Activated CD4-positive, alpha-beta T cell treated with anti-CD3 and anti-CD28 coated beads for 36 hours (primary cell): ENCODE data around the gene PSPC1. TPM values are rescaled to one million over a fixed set of nuclear protein-coding genes. Genes with fewer than 3 reads are reported as not detected.
"Not testable (repeated sequence)": the region's sequence is repeated elsewhere in the genome, so short reads cannot be mapped to it uniquely, and the experiment has no call there.

ENCODE experiments used
- ATAC-seq: fragments of 200-7000 bp; cut with Tn5 transposase; one replicate; pipeline ENCODE4 v1.10.0; 2021; ENCODE audit warnings: mild to moderate bottlenecking, moderate library complexity
- CTCF ChIA-PET: fragments of 350-600 bp; sonication (Branson Sonifier 250); formaldehyde crosslinking; loops from one replicate; lab custom pipeline; 2021; ENCODE audit warnings: antibody characterized with exemption; lab: Charles Lee
- POLR2A ChIA-PET: fragments of 350-600 bp; sonication (Branson Sonifier 250); formaldehyde crosslinking; loops from one replicate; lab custom pipeline; 2021; ENCODE audit warnings: antibody characterized with exemption, inconsistent platforms; lab: Charles Lee
- DNase-seq: peaks from one replicate; pipeline ENCODE4 v3.0.0-alpha.2; 2020
- H3K27ac Mint-ChIP-seq: one replicate; pipeline ENCODE4 v1.8.0; 2021; ENCODE audit warnings: mixed read lengths
- H3K27me3 Mint-ChIP-seq: one replicate; pipeline ENCODE4 v1.8.0; 2021; ENCODE audit warnings: mixed read lengths
- H3K36me3 Mint-ChIP-seq: one replicate; pipeline ENCODE4 v1.8.0; 2021; ENCODE audit warnings: low read depth, mixed read lengths
- H3K4me1 Mint-ChIP-seq: one replicate; pipeline ENCODE4 v1.8.0; 2021; ENCODE audit warnings: mixed read lengths
- H3K4me3 Mint-ChIP-seq: one replicate; pipeline ENCODE4 v1.8.0; 2021; ENCODE audit warnings: mild to moderate bottlenecking, moderate library complexity, mixed read lengths
- H3K9me3 Mint-ChIP-seq: one replicate; pipeline ENCODE4 v1.8.0; 2021; ENCODE audit warnings: low read depth, mixed read lengths
- intact Hi-C, 2 experiments: fragments of 100-400 bp; cut with DNase I in 1 of 2; cut with micrococcal nuclease in 1 of 2; formaldehyde crosslinking; loops; one replicate each; pipeline versions ENCODE4 v1.14.2 to v1.15.1; 2022 to 2024; cut with DNase I, micrococcal nuclease
- total RNA-seq, 2 experiments: library from RNA; stranded (reverse); gene quantifications; one replicate each; pipeline ENCODE4 v1.2.3, GENCODE V29; 2021

PSPC1 gene, protein sequence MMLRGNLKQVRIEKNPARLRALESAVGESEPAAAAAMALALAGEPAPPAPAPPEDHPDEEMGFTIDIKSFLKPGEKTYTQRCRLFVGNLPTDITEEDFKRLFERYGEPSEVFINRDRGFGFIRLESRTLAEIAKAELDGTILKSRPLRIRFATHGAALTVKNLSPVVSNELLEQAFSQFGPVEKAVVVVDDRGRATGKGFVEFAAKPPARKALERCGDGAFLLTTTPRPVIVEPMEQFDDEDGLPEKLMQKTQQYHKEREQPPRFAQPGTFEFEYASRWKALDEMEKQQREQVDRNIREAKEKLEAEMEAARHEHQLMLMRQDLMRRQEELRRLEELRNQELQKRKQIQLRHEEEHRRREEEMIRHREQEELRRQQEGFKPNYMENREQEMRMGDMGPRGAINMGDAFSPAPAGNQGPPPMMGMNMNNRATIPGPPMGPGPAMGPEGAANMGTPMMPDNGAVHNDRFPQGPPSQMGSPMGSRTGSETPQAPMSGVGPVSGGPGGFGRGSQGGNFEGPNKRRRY
- total RNA-seq = 10 to 100 TPM; 60.2 to 64.0 TPM

DNA sequence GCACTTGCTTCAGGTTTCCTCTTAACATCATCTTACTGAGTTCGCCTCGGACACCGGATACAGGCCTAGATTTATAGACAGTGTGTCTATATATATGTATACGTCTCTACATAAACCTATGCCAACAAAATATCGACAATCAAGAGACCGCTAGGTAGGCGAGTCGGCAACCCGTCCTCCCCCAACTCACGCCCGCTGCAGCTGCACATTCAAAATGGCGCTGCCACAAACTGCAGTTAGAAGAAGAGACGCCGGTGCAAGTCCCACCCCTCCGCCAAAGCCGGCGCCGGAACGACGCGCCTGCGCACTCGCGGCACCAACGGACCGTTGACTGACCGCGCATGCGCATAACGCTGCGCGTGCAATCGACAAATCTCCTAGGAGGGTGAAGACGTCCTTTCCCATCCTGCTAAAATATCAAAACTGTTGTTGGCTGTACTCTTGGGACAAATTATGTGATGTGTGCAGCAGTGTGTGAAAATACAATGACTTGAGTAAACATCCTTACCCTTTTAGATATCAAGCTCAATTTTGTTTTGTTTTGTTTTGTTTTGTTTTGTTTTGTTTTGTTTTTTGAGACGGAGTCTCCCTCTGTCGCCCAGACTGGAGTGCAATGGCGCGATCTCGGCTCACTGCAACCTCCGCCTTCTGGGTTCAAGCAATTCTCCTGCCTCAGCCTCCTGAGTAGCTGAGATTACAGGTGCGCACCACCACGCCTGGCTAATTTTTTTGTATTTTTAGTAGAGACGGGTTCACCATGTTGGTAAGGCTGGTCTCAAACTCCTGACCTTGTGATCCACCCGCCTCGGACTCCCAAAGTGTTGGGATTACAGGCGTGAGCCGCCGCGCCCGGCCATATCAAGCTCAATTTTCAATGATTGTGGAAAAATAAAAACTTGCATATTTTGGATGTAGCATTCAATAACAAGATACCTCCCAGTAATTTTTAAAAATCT, at the start of gene PSPC1:
TSS of gene PSPC1 (minus strand) at position 219 of the 956 bp plus-strand sequence. CDS start at position 31, 188 bp downstream.
- not testable (repeated sequence) for H3K4me1 Mint-ChIP-seq, H3K9me3 Mint-ChIP-seq, H3K27me3 Mint-ChIP-seq
- Mint-ChIP-seq H3K4me3 (peak within 1 kb of the TSS; percentile 94), H3K36me3 (peaks cover 13% of the 10 kb centered on the region), H3K27ac (peak within 1 kb of the TSS; percentile 98)
- DNase-seq (peak; percentile 97), ATAC-seq (peak; percentile 93)
- ChIA-PET CTCF (interaction anchor here (0.7 to 1.4 kb wide), 4 partner anchors 9 to 1028 kb away, joined by 3 read pairs; no protein-coding TSS in a partner anchor), POLR2A (interaction anchor here (0.7 kb wide), 1 partner anchor 175 kb away, joined by 3 read pairs; no protein-coding TSS in a partner anchor)
- intact Hi-C loops = loop anchor here (1.0 to 5.0 kb wide), 7 partner anchors 80 to 196 kb away; partner anchors contain the start of genes MPHOSPH8 (in 2 of the 2), ZMYM2 (in 1 of the 2) and ZMYM5 (in 1 of the 2)

DNA sequence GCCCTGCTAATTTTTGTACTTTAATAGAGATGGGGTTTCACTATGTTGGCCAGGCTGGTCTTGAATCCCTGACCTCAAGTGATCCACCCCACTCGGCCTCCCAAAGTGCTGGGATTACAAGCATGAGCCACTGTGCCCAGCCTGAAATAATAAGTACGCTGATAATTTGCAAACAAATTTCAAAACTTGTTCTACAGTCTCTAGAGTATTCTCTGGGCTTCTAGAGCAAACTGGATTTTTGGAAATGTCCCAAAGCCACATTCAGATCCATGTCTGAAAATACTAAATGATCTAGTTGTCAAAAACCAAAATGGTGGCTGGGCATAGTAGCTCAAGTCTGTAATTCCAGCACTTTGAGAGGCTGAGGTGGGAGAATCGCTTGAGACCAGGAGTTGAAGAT, 39.9 kb upstream of the PSPC1 start:
- Mint-ChIP-seq H3K36me3 (peaks cover 48% of the 10 kb centered on the region), H3K4me1 (no peaks in the 10 kb centered on the region), H3K27me3 (no peaks in the 10 kb centered on the region), H3K9me3 (no peaks in the 10 kb centered on the region), H3K4me3 (no peak overlapping the region), H3K27ac (no peak overlapping the region)
- ATAC-seq (no peak), DNase-seq (no peak)
- intact Hi-C loops = no loop called here
- CTCF ChIA-PET = no interaction called here
- POLR2A ChIA-PET = no interaction called here

DNA sequence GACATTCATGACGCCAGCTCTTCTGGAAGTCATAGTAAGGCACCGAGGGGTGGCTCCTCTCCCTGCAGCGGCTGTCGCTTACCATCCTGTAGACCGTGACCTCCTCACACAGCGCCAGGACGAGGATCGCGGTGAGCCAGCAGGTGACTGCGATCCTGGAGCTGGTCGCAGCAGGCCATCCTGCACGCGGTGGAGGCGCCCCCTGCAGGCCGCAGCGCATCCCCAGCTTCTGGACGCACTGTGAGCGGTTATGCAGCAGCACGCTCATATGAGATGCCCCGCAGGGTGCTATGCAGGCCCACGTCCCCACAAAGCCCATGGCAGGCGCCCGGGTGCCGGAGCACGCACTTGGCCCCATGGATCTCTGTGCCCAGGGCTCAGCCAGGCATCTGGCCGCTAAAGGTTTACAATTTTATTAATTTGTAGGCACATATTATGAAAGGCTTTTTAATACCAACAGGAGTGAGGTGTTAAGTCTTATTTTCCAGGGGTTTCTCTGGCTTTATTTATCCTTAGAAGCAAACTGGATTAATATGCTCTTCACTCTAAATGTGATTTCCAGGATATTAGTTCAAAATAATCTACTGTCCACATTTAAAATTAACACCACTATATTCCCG, 35.6 kb upstream of the PSPC1 start:
- POLR2A ChIA-PET = no interaction called here
- CTCF ChIA-PET = interaction anchor here (0.7 to 2.0 kb wide), 4 partner anchors 11 to 27 kb away, joined by 3 to 7 read pairs (median 6); no protein-coding TSS in a partner anchor
- ATAC-seq (peak; percentile 36), DNase-seq (peak; percentile 64)
- H3K27me3 Mint-ChIP-seq = no peaks in the 10 kb centered on the region
- no peaks in the 10 kb centered on the region for H3K4me1 Mint-ChIP-seq
- peaks cover 23% of the 10 kb centered on the region for H3K36me3 Mint-ChIP-seq
- no peak overlapping the region for H3K27ac Mint-ChIP-seq
- H3K9me3 Mint-ChIP-seq = no peaks in the 10 kb centered on the region
- no peak overlapping the region for H3K4me3 Mint-ChIP-seq
- intact Hi-C loops = no loop called here

DNA sequence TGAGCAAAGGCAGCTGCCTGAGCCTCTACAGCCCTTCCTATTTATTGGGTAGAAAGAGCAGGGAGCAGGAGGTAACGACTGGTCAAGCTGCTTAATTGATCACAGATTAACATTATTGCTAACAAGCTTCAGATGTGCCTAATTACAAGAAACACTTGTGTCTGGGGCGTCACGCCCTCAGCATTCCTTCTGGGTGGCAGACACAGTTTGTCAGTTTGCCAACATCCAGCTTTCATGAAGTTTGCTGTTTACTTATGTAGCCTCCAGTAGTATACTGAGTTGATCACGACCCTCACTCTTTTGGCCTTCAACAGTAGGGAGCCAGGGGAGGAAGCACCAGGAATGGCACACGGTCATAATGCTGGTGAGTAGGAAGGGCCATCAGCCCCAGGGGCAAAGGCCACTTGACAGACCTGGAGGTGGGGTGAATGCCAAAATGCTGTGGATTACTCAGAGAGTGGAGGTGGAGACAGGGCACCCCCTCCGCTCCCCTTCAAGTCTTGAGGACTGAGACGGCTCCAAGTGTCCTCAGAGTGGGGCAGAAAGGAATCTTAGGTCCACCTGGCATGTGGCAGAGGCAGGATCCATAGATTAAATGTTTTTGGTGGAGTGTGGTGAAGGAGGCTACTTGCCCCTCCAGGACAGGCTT, 34.9 kb upstream of the PSPC1 start:
- H3K27me3 Mint-ChIP-seq = no peaks in the 10 kb centered on the region
- POLR2A ChIA-PET = no interaction called here

DNA sequence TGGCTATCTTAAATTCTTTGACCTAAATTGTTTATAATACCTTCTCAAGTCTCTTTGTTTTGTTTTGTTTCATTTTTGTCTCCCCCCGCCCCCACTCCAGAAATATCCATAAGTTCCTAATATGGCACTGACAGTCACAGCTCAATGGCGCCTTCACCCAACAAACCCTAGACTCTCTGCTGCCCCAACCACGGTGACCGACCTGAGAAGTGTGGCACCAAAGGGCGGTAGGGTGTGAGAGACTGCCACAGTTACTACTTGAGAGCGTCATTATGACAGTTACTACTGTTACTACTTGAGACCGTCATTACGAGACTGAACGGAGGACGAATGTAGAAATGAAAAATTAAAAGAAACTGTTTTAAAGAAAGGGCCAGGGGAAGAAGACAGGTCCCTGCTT, 34.4 kb upstream of the PSPC1 start:
- Mint-ChIP-seq H3K4me3 (no peak overlapping the region), H3K9me3 (no peaks in the 10 kb centered on the region), H3K4me1 (no peaks in the 10 kb centered on the region), H3K27me3 (no peaks in the 10 kb centered on the region), H3K27ac (no peak overlapping the region), H3K36me3 (peaks cover 21% of the 10 kb centered on the region)
- CTCF ChIA-PET = interaction anchor here (0.6 kb wide), 1 partner anchor 1705 kb away, joined by 5 read pairs; no protein-coding TSS in a partner anchor
- POLR2A ChIA-PET = no interaction called here
- intact Hi-C loops = no loop called here
- ATAC-seq (no peak), DNase-seq (no peak)

More for the DNA sequence above, 34.9 kb upstream of the PSPC1 start:
- ATAC-seq (no peak), DNase-seq (no peak)
- Mint-ChIP-seq H3K4me1 (no peaks in the 10 kb centered on the region), H3K27ac (no peak overlapping the region), H3K36me3 (peaks cover 20% of the 10 kb centered on the region), H3K9me3 (no peaks in the 10 kb centered on the region), H3K4me3 (no peak overlapping the region)
- CTCF ChIA-PET = interaction anchor here (0.6 to 2.0 kb wide), 5 partner anchors 10 to 1704 kb away, joined by 3 to 7 read pairs (median 5); no protein-coding TSS in a partner anchor
- intact Hi-C loops = no loop called here

DNA sequence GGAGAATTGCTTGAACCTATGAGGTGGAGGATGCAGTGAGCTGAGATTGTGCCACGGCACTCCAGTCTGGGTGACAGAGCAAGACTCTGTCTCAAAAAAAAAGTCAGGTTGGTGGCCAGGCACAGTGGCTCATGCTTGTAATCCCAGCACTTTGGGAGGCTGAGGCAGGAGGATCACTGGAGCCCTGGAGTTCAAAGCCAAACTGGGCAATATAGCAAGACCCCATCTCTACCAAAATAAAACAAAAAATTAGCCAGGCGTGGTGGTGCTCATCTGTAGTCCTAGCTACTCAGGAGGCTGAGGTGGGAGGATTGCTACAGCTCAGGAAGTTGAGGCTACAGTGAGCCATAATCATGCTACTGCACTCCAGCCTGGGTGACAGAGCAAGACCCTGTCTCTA, 33.1 kb upstream of the PSPC1 start:
- H3K27me3 Mint-ChIP-seq, ATAC-seq, intact Hi-C loops, H3K4me3 Mint-ChIP-seq, POLR2A ChIA-PET, H3K27ac Mint-ChIP-seq, H3K4me1 Mint-ChIP-seq, DNase-seq, H3K9me3 Mint-ChIP-seq: not testable (repeated sequence)
- CTCF ChIA-PET = interaction anchor here (0.7 kb wide), 1 partner anchor 130 kb away, joined by 3 read pairs; no protein-coding TSS in a partner anchor
- peaks cover 19% of the 10 kb centered on the region for H3K36me3 Mint-ChIP-seq

DNA sequence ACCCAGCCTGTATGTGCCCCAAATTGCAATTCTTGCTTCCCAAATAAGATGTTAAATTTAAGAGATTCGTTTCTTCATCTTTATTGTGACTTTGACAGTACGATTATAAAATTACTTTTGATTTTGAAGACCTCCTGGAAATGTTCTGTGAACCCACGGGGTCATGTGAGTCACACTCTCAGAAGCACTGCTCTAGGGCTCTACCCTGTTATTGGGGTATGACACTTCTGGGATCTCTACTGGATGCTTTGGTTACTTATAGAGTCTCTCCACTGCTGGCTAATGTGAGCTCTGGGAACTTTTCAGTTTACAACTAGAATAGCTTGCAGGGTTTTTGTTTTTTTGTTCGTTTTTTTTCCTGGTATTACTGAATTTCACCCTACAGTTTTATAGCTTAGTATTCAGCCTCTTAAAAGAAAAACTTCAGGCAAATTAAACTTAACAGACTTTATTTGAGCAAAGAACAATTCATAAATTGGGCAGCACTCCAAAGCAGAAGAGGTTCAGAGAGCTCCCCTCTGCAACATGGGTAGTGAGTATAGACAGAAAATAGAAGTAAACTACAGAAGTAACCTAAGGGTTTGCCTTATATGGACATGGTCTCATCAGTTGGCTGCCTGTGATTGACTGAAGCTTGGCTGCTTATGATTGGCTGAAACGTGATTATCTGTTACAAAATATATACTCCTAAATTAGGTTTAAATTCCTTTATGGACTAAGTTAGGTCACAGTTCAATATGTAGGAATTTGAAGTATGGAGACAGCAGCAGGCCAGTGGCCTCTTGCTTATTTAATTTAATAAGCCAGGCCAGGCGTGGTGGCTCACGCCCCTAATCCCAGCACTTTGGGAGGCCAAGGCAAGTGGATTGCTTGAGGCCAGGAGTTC, 28.5 kb upstream of the PSPC1 start:
- H3K4me1 Mint-ChIP-seq = no peaks in the 10 kb centered on the region
- no peaks in the 10 kb centered on the region for H3K27me3 Mint-ChIP-seq
- H3K36me3 Mint-ChIP-seq = peaks cover 2% of the 10 kb centered on the region
- CTCF ChIA-PET = no interaction called here
- H3K27ac Mint-ChIP-seq = no peak overlapping the region
- H3K9me3 Mint-ChIP-seq = no peaks in the 10 kb centered on the region
- DNase-seq (no peak), ATAC-seq (no peak)
- no peak overlapping the region for H3K4me3 Mint-ChIP-seq
- POLR2A ChIA-PET = no interaction called here
- intact Hi-C loops = no loop called here

DNA sequence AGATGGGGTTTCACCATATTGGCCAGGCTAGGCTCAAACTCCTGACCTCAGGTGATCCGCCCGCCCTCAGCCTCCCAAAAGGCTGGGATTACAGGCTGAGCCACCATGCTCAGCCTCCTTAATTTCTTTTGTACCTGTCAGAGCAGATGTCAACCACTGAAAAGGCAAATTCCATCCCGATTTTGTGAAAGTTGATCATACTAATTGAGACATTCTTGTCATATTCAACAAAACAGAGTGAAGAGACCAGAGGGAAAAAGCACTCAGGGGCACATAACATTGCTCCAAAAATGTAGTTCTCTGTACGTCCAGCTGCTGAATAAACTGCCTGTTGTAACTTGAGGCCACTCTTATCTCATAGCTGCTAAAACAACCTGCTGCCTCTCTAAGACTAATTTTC, 27.4 kb upstream of the PSPC1 start:
- H3K36me3 Mint-ChIP-seq = peaks cover 2% of the 10 kb centered on the region
- no peak overlapping the region for H3K27ac Mint-ChIP-seq
- no peaks in the 10 kb centered on the region for H3K27me3 Mint-ChIP-seq
- DNase-seq (no peak), ATAC-seq (no peak)
- POLR2A ChIA-PET = interaction anchor here (0.7 kb wide), 1 partner anchor 40 kb away, joined by 3 read pairs; no protein-coding TSS in a partner anchor
- intact Hi-C loops = no loop called here
- H3K4me1 Mint-ChIP-seq = no peaks in the 10 kb centered on the region
- H3K4me3 Mint-ChIP-seq = no peak overlapping the region
- CTCF ChIA-PET = no interaction called here
- H3K9me3 Mint-ChIP-seq = no peaks in the 10 kb centered on the region

DNA sequence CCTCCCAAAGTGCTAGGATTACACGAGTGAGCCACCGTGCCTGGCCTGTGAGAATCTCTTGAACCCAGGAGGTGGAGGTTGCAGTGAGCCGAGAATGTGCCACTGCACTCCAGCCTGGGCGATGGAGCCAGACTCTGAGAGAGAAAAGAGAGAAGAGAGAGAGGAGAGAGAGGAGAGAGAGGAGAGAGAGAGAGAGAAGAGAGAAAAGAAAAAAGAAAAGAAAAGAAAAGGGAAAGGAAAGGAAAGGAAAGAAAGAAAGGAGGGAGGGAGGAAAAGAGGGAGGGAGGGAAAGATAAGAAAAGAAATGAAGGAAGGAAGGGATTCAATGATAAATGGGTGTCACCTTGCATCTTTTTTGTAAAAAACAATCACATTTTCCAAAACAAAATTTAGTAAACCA, 23.0 kb upstream of the PSPC1 start:
- ATAC-seq = no peak
- no peak for DNase-seq
- Mint-ChIP-seq H3K36me3 (no peaks in the 10 kb centered on the region), H3K27me3 (no peaks in the 10 kb centered on the region), H3K27ac (no peak overlapping the region), H3K4me3 (no peak overlapping the region), H3K4me1 (no peaks in the 10 kb centered on the region), H3K9me3 (no peaks in the 10 kb centered on the region)
- intact Hi-C loops = no loop called here
- ChIA-PET CTCF (no interaction called here), POLR2A (no interaction called here)

DNA sequence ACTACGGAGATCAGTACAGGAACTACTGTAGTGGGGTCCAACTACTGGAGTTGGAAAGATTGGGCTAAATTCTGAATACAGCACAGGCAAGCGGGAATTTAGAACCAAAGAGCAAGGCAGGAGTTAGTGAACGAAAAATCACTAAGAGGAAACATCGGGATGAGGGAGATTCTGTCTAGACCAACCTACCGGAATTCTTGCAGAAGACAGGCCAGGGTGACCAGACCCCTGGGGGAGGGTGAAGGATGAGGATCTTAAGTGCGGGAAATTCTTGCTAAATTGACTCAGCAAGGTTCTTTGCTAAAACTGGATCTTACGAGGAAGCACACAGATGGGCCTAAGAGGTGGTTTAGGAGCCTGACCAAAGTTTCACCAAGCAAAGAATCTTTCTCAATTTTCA, 13.2 kb upstream of the PSPC1 start:
- ChIA-PET CTCF (no interaction called here), POLR2A (no interaction called here)
- Mint-ChIP-seq H3K9me3 (no peaks in the 10 kb centered on the region), H3K36me3 (no peaks in the 10 kb centered on the region), H3K27ac (no peak overlapping the region), H3K27me3 (no peaks in the 10 kb centered on the region), H3K4me3 (no peak overlapping the region), H3K4me1 (no peaks in the 10 kb centered on the region)
- ATAC-seq (no peak), DNase-seq (no peak)
- intact Hi-C loops = no loop called here
